Subcutaneous adipose tissue (tissue), 4 donors: ENCODE results near the gene TLK1. TPM values are rescaled to one million over a fixed set of nuclear protein-coding genes. Genes with fewer than 3 reads are reported as not detected.

Experiments
- total RNA-seq, 4 donors: library from RNA; depleted of rRNA; stranded (reverse); fragments of >200 nt; gene quantifications; one replicate each; pipeline ENCODE4 v1.1.0, GENCODE V29; 2016
- TF ChIP-seq, protein P1 (sequence below): fragments of 450-650 bp; IDR thresholded peaks from one replicate; pipeline ENCODE4 v1.5.1; 2016; ENCODE audit warnings: low read depth, mild to moderate bottlenecking, control low read depth, antibody characterized with exemption, moderate library complexity

TLK1 gene
- total RNA-seq, 4 donors from 2014 or later: 30.6 to 37.5 (median 34.4) TPM

DNA sequence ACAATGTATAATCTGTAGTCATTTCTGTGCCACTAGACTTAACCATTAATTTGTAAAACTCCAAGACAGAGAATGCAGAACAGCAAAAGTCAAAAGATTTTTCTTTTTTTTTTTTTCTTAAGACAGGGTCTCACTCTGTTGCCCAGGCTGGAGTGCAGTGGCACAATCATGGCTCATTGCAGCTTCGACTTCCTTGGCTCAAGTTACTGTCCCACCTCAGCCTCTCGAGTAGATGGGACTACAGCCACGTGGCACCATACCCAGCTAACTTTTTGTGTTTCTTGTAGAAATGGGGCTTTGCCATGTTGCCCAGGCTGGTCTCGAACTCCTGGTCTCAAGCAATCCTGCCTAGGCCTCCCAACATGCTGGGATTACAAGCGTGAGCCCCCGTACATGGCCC, 80.1 kb downstream of the TLK1 start:
- TF ChIP-seq, protein P1, sequence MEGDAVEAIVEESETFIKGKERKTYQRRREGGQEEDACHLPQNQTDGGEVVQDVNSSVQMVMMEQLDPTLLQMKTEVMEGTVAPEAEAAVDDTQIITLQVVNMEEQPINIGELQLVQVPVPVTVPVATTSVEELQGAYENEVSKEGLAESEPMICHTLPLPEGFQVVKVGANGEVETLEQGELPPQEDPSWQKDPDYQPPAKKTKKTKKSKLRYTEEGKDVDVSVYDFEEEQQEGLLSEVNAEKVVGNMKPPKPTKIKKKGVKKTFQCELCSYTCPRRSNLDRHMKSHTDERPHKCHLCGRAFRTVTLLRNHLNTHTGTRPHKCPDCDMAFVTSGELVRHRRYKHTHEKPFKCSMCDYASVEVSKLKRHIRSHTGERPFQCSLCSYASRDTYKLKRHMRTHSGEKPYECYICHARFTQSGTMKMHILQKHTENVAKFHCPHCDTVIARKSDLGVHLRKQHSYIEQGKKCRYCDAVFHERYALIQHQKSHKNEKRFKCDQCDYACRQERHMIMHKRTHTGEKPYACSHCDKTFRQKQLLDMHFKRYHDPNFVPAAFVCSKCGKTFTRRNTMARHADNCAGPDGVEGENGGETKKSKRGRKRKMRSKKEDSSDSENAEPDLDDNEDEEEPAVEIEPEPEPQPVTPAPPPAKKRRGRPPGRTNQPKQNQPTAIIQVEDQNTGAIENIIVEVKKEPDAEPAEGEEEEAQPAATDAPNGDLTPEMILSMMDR: no peak

DNA sequence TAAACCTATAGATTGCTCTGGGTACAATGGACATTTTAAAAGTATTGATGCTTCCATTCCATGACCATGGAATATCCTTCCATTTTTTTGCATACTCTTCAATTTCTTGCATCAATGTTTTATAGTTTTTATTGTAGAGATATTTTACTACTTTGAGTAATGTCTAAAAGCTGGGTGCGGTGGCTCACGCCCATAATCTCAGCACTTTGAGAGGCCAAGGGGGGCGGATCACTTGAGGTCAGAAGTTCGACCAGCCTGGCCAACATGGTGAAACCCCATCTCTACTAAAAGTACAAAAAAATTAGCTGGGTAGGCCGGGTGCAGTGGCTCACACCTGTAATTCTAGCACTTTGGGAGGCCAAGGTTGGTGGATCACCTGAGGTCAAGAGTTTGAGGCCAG, 88.5 kb downstream of the TLK1 start:
- TF ChIP-seq, protein P1: no peak

DNA sequence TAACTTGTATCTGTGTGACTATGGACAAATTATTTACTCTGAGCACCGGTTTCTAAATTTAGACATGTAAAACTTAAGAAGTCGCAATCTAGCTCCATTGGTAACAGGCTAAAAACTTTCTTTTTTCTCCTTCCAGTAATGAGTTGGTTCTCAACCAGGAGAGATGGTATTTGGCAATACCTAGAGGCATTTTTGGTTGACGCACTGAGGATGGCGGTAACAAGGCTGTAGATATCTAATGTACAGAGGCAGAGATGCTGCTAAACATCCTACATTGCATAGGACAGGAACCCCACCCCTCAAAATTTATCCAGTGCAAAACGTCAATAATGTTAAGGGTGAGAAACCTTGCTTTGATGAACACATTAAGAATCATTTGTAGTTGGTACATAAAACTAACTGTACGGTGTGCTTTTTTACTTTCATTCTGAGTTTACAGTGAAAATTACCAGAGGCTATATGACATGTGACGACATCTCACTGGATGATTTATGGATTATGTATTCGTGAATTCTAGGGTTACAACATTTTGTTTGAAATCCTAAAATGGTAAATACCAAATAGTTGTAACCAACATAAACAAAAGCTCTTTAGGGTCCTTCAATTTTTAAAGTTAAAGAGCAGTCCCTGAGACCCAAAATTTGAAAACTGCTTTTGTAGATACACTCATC, 91.3 kb downstream of the TLK1 start:
- TF ChIP-seq, protein P1: no peak

DNA sequence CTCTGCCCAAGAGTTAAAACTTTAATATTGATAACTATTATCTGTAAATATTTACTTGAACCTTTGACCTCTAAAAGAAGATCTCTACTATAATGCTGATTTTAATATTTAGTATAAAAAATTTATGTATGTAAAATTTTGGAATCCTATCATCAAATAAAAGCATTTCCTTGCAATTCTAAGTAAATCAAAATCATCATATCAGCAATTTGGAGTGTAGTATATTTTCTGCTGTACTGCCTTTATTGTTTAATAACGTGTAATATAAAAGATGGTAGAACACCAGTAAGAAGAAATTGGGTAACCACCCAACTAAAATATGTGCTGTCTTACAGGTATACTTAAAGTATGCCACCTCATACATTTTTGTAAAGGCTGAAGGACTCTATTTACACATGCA, 94.6 kb downstream of the TLK1 start:
- TF ChIP-seq, protein P1: no peak

DNA sequence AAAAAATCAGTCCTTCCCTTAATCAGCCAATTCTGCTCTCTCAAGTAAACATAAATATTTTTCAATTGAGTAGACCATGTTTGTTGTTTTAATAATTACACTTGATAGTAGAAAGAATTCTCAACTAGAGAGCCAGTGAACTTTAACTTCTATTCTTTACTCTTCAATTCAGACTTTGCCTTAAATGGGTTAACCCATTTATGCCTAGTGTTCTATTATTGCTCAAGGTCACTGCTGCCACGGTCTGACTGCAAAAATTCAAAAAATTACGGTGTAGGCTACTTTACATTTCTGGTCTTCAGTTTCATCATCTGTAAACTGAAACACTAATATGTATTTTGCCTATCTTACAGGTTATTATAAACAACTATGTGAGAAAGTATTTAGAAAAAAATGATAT, 103.1 kb downstream of the TLK1 start:
- TF ChIP-seq, protein P1: no peak

DNA sequence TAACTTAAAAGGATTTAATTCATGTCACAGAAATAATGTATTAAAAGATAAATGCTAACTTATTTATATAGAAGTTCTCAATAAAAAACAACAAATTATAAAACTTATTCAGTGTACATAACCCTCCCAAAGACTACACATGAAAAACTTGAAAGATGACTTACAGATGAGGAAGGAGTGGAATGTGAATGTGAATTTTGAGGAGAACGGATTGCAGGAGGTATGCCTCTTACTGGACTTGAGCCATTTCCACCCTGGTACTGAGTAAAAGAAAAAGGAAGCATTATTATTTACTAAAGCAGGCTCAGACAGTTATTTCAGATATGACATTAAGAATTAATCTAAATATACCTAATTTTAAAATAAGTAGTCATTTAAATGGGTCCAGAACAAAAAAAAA, 104.4 kb downstream of the TLK1 start:
- TF ChIP-seq, protein P1: no peak

DNA sequence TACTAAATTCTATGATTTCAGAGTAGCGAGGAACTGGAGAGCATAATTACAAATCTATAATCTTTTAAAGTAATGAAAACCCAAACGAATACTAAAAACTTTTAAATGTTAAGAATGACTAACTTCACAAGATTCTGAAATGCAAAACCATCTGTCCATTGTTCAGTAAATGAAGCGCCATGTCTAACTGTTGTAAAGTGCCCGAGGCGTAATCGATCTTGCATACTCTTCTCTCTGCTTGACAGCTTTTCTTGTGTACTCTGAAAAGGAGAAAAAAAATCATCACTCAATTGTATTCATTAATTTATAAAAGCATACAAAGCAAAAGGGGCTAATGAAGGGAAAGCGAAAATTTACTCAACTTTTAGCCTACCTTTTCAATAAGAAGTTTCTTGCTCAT, 111.0 kb downstream of the TLK1 start:
- TF ChIP-seq, protein P1: no peak
